Gastroesophageal sphincter (tissue), 4 donors: ENCODE results near the gene ASPN. TPM values are rescaled to one million over a fixed set of nuclear protein-coding genes. Genes with fewer than 3 reads are reported as not detected.

Experiments
- ATAC-seq: fragments of 150-250 bp; one replicate; pipeline ENCODE4 v1.9.1; 2016; ENCODE audit warnings: mild to moderate bottlenecking, moderate library complexity
- H3K27ac ChIP-seq, 4 donors: fragments of 200-600 bp; sonication (generic) in 3 of 4; 1 replicate in 3 of 4; 2 replicates in 1 of 4; pipeline ENCODE4 v1.5.1; 2016 to 2019
- H3K27me3 ChIP-seq: fragments of 200-600 bp; sonication (generic); one replicate; pipeline ENCODE4 v1.5.1; 2019
- H3K36me3 ChIP-seq, 2 donors: fragments of 200-600 bp; sonication (generic); one replicate each; pipeline ENCODE4 v1.5.1; 2019; ENCODE audit warnings: control low read depth in 1 of 2
- H3K4me1 ChIP-seq, 3 donors: fragments of 200-600 bp; sonication (generic); 1 replicate in 2 of 3; 2 replicates in 1 of 3; pipeline ENCODE4 v1.5.1; 2016 to 2019; ENCODE audit warnings: control low read depth in 2 of 3
- H3K4me3 ChIP-seq, 2 donors: fragments of 200-600 bp; sonication (generic); one replicate each; pipeline ENCODE4 v1.5.1; 2019; ENCODE audit warnings: mild to moderate bottlenecking in 1 of 2, moderate library complexity in 1 of 2
- H3K9me3 ChIP-seq, 3 donors: fragments of 200-600 bp; sonication (generic); one replicate each; pipeline ENCODE4 v1.5.1; 2017 to 2019; ENCODE audit warnings: control low read depth in 2 of 3
- CTCF ChIP-seq, 4 experiments: fragments of 200-600 bp in 2 of 4; fragments of 450-650 bp in 2 of 4; sonication (generic) in 1 of 4; IDR thresholded peaks; one replicate each; pipeline ENCODE4 v1.5.1; 2017 to 2019; ENCODE audit warnings: antibody characterized with exemption in 4 of 4, mild to moderate bottlenecking in 2 of 4, moderate library complexity in 2 of 4
- EP300 ChIP-seq: sonication (generic); formaldehyde crosslinking; IDR thresholded peaks from one replicate; pipeline ENCODE4 v1.6.1; 2017; ENCODE audit warnings: antibody characterized with exemption, mild to moderate bottlenecking
- POLR2A ChIP-seq, 2 donors: fragments of 450-650 bp; IDR thresholded peaks; one replicate each; pipeline ENCODE4 v1.6.1; 2017; ENCODE audit warnings: antibody characterized with exemption in 2 of 2, mild to moderate bottlenecking in 2 of 2, moderate library complexity in 1 of 2
- POLR2AphosphoS5 ChIP-seq: sonication (generic); formaldehyde crosslinking; IDR thresholded peaks from one replicate; pipeline ENCODE4 v1.6.1; 2017; ENCODE audit warnings: antibody characterized with exemption
- WGBS, 2 donors: methylation state at CpG; one replicate each; pipeline ENCODE4 v1.1.5; 2018; ENCODE audit warnings: low coverage in 1 of 2; 5-methylcytosine and 5-hydroxymethylcytosine counted together
- total RNA-seq, 4 donors: library from RNA; depleted of rRNA; stranded (reverse); fragments of >200 nt; gene quantifications; one replicate each; pipeline ENCODE4 v1.1.0, GENCODE V29; 2016

The ASPN gene
- total RNA-seq, 4 donors from 2014 or later: 5.3 to 46.4 (median 27.3) TPM

GRCh38 chr9:92467041-92467440, 15.3 kb downstream of the ASPN start:
- no peak overlapping the region for H3K4me3 ChIP-seq
- peaks cover 0 to 22% (median 7%) of the 10 kb centered on the region in 3 donors for H3K4me1 ChIP-seq
- H3K9me3 ChIP-seq: no peaks in the 10 kb centered on the region
- no peak for TF ChIP-seq POLR2AphosphoS5
- no peak for TF ChIP-seq CTCF (IDR thresholded peaks at IDR 0.05)
- no peak for TF ChIP-seq EP300
- no peak for TF ChIP-seq POLR2A (IDR thresholded peaks at IDR 0.05)
- H3K27me3 ChIP-seq: no peaks in the 10 kb centered on the region
- 88% methylated on average over 1 of the region's 1 CpG; no CpG with 5 or more reads in 1 of the 2 donors for WGBS, 2 donors
- no peak overlapping the region for H3K27ac ChIP-seq
- no peak for ATAC-seq
- no peaks in the 10 kb centered on the region for H3K36me3 ChIP-seq

GRCh38 chr9:92463984-92464383, 18.3 kb downstream of the ASPN start:
- peak; percentile 90 for ATAC-seq
- no peaks in the 10 kb centered on the region for H3K9me3 ChIP-seq
- peak overlapping the region; percentile 74 to 84 (median 80) for H3K27ac ChIP-seq
- TF ChIP-seq POLR2AphosphoS5: peak; percentile 96
- no peak for TF ChIP-seq EP300
- H3K4me3 ChIP-seq: no peak overlapping the region
- 0 to 40% methylated on average over 1 to 3 of the region's 3 CpGs for WGBS, 2 donors
- peaks cover 0 to 22% (median 7%) of the 10 kb centered on the region in 3 donors for H3K4me1 ChIP-seq
- H3K36me3 ChIP-seq: no peaks in the 10 kb centered on the region
- no peaks in the 10 kb centered on the region for H3K27me3 ChIP-seq

- H3K27ac ChIP-seq: peak overlapping the region; percentile 74 to 84 (median 80)
- peaks cover 0 to 22% (median 7%) of the 10 kb centered on the region in 3 donors for H3K4me1 ChIP-seq
- no peaks in the 10 kb centered on the region for H3K9me3 ChIP-seq
- TF ChIP-seq EP300: no peak
- no peak for TF ChIP-seq CTCF (IDR thresholded peaks at IDR 0.05)
- TF ChIP-seq POLR2AphosphoS5: no peak
- TF ChIP-seq POLR2A (IDR thresholded peaks at IDR 0.05): no peak
- no peaks in the 10 kb centered on the region for H3K27me3 ChIP-seq
- H3K4me3 ChIP-seq: no peak overlapping the region
- ATAC-seq: no peak
- H3K36me3 ChIP-seq: no peaks in the 10 kb centered on the region
Measured at GRCh38 chr9:92463387-92463786, 18.9 kb downstream of the ASPN start.

- H3K9me3 ChIP-seq: no peaks in the 10 kb centered on the region
- no peak for ATAC-seq
- H3K27me3 ChIP-seq: no peaks in the 10 kb centered on the region
- no peaks in the 10 kb centered on the region for H3K4me1 ChIP-seq
- no peak overlapping the region for H3K4me3 ChIP-seq
- no peaks in the 10 kb centered on the region for H3K36me3 ChIP-seq
- 94 to 100% methylated on average over 2 to 4 of the region's 4 CpGs for WGBS, 2 donors
- TF ChIP-seq EP300 (no peak), POLR2A (IDR thresholded peaks at IDR 0.05) (no peak), POLR2AphosphoS5 (no peak), CTCF (IDR thresholded peaks at IDR 0.05) (no peak)
- no peak overlapping the region for H3K27ac ChIP-seq
Measured at GRCh38 chr9:92457576-92457975, 24.7 kb downstream of the ASPN start.

GRCh38 chr9:92455217-92455616, 27.1 kb downstream of the ASPN start:
- no peak overlapping the region for H3K4me3 ChIP-seq
- H3K27ac ChIP-seq: no peak overlapping the region
- H3K27me3 ChIP-seq: no peaks in the 10 kb centered on the region

More at GRCh38 chr9:92455217-92455616, 27.1 kb downstream of the ASPN start:
- Histone ChIP-seq H3K36me3 (no peaks in the 10 kb centered on the region), H3K4me1 (no peaks in the 10 kb centered on the region), H3K9me3 (no peaks in the 10 kb centered on the region)
- TF ChIP-seq POLR2AphosphoS5 (no peak), EP300 (no peak), POLR2A (IDR thresholded peaks at IDR 0.05) (no peak), CTCF (IDR thresholded peaks at IDR 0.05) (no peak)
- no peak for ATAC-seq
- 79 to 100% methylated on average over 3 of the region's 3 CpGs for WGBS, 2 donors
